Calu3 (cell line): ENCODE measurements around the gene TNK2. TPM values are rescaled to one million over a fixed set of nuclear protein-coding genes. Genes with fewer than 3 reads are reported as not detected.
"Not testable (repeated sequence)": the region's sequence is repeated elsewhere in the genome, so short reads cannot be mapped to it uniquely, and the experiment has no call there.

Experiments
- Bru-seq: library from RNA; stranded (reverse); fragments of 400-500 nt; gene quantifications from one replicate; lab custom pipeline; 2021; lab: Mats Ljungman, UMichigan
- BruChase-seq, 2 experiments: library from RNA; stranded (reverse); fragments of 400-500 nt; gene quantifications; one replicate each; lab custom pipeline; 2021; lab: Mats Ljungman, UMichigan
- BruUV-seq: library from RNA; stranded (reverse); fragments of 400-500 nt; replicated peaks from 2 replicates; lab custom pipeline; 2021; lab: Mats Ljungman, UMichigan
- CTCF ChIA-PET: fragments of 300-600 bp; sonication (Branson Sonifier 250); formaldehyde crosslinking; loops from one replicate; lab custom pipeline; 2022; ENCODE audit warnings: antibody characterized with exemption; lab: Charles Lee
- DNase-seq: peaks from one replicate; pipeline ENCODE4 v3.0.0; 2022
- H3K27ac Mint-ChIP-seq: one replicate; pipeline ENCODE4 v1.8.0; 2022; ENCODE audit warnings: mixed read lengths; ENCODE audit not compliant: unreplicated experiment
- H3K27me3 Mint-ChIP-seq: one replicate; pipeline ENCODE4 v1.8.0; 2022; ENCODE audit warnings: mixed read lengths; ENCODE audit not compliant: unreplicated experiment
- H3K36me3 Mint-ChIP-seq: one replicate; pipeline ENCODE4 v1.8.0; 2022; ENCODE audit warnings: mild to moderate bottlenecking, moderate library complexity, mixed read lengths; ENCODE audit not compliant: insufficient read depth, unreplicated experiment
- H3K4me1 Mint-ChIP-seq: one replicate; pipeline ENCODE4 v1.8.0; 2022; ENCODE audit warnings: mild to moderate bottlenecking, low read depth, mixed read lengths; ENCODE audit not compliant: unreplicated experiment
- H3K4me3 Mint-ChIP-seq: one replicate; pipeline ENCODE4 v1.8.0; 2022; ENCODE audit warnings: mild to moderate bottlenecking, low read depth, moderate library complexity, mixed read lengths; ENCODE audit not compliant: unreplicated experiment
- H3K9me3 Mint-ChIP-seq: one replicate; pipeline ENCODE4 v1.8.0; 2022; ENCODE audit warnings: low read depth, mixed read lengths; ENCODE audit not compliant: unreplicated experiment
- intact Hi-C: fragments of 100-400 bp; cut with micrococcal nuclease; formaldehyde crosslinking; loops from one replicate; pipeline ENCODE4 v1.10.0; 2022; ENCODE audit not compliant: unreplicated experiment
- long read RNA-seq: library from polyadenylated mRNA; stranded (forward); transcript quantifications from one replicate; pipeline ENCODE4 v2.0.0, GENCODE V29; 2022
- total RNA-seq: library from RNA; stranded (reverse); gene quantifications from 2 replicates; pipeline ENCODE4 v1.2.3, GENCODE V29; 2022
- TF ChIP-seq, protein P1 (sequence below): fragments of 200-600 bp; IDR thresholded peaks from one replicate; pipeline ENCODE4 v1.8.0; 2022; ENCODE audit warnings: antibody characterized with exemption; ENCODE audit not compliant: unreplicated experiment

Gene TNK2
- total RNA-seq (50.4 and 53.0 TPM in 2 replicates), Bru-seq, nascent RNA (percentile 49 among the genes with signal in this experiment), BruChase-seq, experiment 1, labeled RNA remaining after a 6-hour chase (percentile 68 among the genes with signal in this experiment), BruChase-seq, experiment 2, labeled RNA remaining after a 2-hour chase (percentile 70 among the genes with signal in this experiment)
- long read RNA-seq, partial matches to known transcripts, result 3 of 15 reads
- long read RNA-seq, other reads (novel, unspliced or antisense), result 9 of 15 reads

DNA sequence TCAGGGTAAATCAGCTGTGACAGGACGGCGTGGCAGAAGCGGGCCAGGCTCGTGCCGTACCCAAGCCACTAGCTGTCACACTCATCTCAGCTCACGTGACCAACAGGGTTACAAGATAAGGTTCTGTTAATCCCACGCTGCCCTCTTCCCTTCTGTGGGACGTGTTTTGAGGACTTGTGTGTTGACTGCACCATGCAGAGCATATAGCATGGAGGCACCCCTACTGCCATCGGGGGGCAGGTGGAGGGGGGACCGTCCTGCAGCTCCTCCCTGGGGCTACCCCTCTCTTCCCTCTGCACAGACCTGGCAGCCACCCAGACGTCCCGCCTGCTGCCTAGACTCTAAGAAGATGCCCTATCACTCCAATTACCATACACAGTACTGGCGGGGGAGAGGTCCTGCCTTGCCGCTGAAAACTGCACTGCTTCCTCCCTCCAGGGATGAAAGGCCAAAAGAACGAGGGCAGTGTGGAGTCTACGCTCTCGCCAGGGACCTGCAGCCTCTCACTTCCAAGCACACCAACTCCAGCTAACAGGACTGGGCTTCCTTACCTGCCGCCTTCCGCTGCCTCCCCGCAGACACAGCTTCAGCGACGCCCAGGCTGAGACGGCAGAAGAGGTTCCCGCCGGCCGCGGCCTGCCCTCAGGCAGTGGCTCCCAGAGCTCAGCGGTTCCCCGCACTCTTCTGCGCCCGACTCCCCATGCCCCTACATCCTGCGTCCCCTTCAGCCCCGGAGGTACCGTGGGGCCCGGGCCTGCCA lies at the start of gene TNK2:
Gene TNK2, minus strand, starts transcription at position 618 of the 760 bp plus-strand sequence. CDS start 19,963 bp downstream, outside the sequence.
- Mint-ChIP-seq H3K4me1 (peaks cover 33% of the 10 kb centered on the region), H3K27me3 (no peaks in the 10 kb centered on the region), H3K4me3 (peak within 1 kb of the TSS; percentile 82), H3K9me3 (no peaks in the 10 kb centered on the region), H3K36me3 (peaks cover 15% of the 10 kb centered on the region), H3K27ac (peak within 1 kb of the TSS; percentile 38)
- BruUV-seq, result no TSS peak
- intact Hi-C loops, result no loop called here
- peak; percentile 32 for DNase-seq
- TF ChIP-seq, protein P1, sequence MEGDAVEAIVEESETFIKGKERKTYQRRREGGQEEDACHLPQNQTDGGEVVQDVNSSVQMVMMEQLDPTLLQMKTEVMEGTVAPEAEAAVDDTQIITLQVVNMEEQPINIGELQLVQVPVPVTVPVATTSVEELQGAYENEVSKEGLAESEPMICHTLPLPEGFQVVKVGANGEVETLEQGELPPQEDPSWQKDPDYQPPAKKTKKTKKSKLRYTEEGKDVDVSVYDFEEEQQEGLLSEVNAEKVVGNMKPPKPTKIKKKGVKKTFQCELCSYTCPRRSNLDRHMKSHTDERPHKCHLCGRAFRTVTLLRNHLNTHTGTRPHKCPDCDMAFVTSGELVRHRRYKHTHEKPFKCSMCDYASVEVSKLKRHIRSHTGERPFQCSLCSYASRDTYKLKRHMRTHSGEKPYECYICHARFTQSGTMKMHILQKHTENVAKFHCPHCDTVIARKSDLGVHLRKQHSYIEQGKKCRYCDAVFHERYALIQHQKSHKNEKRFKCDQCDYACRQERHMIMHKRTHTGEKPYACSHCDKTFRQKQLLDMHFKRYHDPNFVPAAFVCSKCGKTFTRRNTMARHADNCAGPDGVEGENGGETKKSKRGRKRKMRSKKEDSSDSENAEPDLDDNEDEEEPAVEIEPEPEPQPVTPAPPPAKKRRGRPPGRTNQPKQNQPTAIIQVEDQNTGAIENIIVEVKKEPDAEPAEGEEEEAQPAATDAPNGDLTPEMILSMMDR, result no peak
- CTCF ChIA-PET, result interaction anchor here (1.0 to 2.4 kb wide), 5 partner anchors 11 to 57 kb away, joined by 3 to 9 read pairs (median 7); no protein-coding TSS in a partner anchor

DNA sequence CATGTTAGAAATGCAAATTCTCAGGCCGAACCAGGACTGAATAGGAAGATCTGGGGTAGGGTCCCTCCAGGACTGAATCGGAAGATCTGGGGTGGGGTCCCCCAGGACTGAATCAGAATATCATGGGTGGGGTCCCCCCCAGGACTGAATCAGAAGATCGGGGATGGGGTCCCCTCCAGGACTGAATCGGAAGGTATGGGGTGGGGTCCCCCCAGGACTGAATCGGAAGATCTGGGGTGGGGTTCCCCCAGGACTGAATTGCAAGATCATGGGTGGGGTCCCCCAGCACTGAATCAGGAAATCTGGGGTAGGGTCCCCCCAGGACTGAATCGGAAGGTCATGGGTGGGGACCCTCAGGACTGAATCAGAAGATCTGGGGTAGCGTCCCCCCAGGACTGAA lies 48.2 kb upstream of the TNK2 start:
- no TSS peak for BruUV-seq
- no peak overlapping the region for H3K27ac Mint-ChIP-seq
- H3K9me3 Mint-ChIP-seq, result peaks cover 4% of the 10 kb centered on the region
- CTCF ChIA-PET, result no interaction called here
- no peaks in the 10 kb centered on the region for H3K27me3 Mint-ChIP-seq
- no peak for DNase-seq
- no peaks in the 10 kb centered on the region for H3K4me1 Mint-ChIP-seq
- intact Hi-C loops, result loop anchor here (5.0 kb wide), 1 partner anchor 264 kb away; no protein-coding TSS in a partner anchor
- H3K36me3 Mint-ChIP-seq, result peaks cover 40% of the 10 kb centered on the region
- TF ChIP-seq, protein P1, result no peak
- H3K4me3 Mint-ChIP-seq, result no peak overlapping the region

DNA sequence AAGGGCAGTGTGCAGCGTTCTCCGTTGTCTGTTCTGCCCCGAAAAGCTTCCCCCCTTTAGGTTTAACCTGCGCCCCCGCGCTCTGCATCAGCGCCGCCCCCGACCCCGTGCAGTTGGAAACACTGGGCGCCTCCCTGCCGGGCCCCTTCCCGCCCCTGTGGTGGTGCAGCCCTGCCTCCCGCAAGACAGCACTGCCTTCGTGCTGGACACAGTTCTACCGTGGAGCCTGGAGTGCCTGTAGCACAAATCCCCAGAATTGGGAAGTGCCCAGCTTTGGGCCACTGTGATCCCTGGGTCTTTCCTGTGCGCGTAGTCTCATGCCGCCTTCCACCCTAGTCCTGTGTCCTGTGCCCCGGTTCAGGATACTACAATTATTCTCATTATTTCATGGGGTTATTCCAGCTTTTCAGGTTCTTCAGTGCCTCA lies 47.1 kb upstream of the TNK2 start:
- H3K4me1 Mint-ChIP-seq, H3K9me3 Mint-ChIP-seq, DNase-seq, CTCF ChIA-PET, H3K27me3 Mint-ChIP-seq, BruUV-seq: not testable (repeated sequence)
- Mint-ChIP-seq H3K4me3 (peak overlapping the region; percentile 75), H3K36me3 (peaks cover 29% of the 10 kb centered on the region), H3K27ac (peak overlapping the region; percentile 11)
- intact Hi-C loops, result loop anchor here (5.0 kb wide), 1 partner anchor 263 kb away; no protein-coding TSS in a partner anchor

DNA sequence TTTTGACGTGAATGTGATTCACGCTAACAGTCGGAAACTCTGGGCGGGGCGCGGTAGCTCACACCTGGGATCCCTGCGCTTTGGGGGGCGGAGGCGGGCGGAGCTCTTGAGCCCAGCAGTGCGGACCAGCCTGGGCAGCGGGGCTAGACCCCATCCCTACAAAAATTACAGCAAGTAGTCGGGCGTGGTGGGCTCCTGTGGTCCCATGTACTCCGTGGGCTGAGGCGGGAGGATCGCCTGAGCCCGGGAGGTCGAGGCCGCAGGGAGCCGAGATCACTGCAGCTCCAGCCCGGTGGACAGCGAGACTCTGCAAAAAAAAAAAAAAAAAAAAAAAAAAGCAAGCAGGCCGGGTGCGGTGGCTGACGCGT lies 46.4 kb upstream of the TNK2 start:
- CTCF ChIA-PET, H3K9me3 Mint-ChIP-seq, H3K4me1 Mint-ChIP-seq, H3K27me3 Mint-ChIP-seq, H3K27ac Mint-ChIP-seq: not testable (repeated sequence)
- BruUV-seq, result TSS peak; percentile 98
- intact Hi-C loops, result loop anchor here (5.0 kb wide), 1 partner anchor 262 kb away; no protein-coding TSS in a partner anchor
- H3K4me3 Mint-ChIP-seq, result peak overlapping the region; percentile 75
- peak; percentile 37 for DNase-seq
- peaks cover 29% of the 10 kb centered on the region for H3K36me3 Mint-ChIP-seq

DNA sequence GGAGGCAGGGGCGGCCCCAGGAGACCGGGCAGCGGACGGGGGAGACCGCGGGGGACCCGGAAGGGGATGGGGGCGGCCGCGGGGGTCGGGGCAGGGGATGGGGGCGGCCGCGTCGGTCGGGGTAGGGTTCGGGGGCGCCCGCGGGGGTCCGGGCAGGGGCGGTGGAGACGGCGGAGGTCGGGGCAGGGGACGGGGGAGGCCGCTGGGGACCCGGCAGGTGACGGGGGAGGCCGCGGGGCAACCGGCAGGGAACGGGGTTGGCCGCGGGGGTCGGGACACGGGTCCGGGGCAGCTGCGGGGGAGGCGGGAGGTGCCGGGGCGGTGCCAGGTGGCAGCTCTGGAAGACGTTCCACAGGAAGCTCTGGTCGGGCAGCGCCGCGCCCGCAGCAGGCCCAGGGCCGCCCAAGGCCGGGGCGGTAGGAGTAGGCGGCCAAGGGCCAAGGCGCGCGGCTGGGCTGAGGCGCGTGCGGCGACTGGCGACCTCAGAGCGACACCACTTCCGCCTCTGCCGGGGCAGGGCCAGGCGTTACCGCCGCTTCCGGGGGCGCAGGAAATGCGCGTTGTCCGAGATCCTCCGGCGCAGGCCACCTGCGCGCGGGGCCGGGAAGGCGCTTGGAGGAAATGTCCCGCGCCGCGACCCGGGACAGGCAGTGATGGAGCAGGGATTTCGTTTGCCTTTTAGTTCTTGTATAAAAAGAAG lies 45.9 kb upstream of the TNK2 start:
- H3K4me3 Mint-ChIP-seq, result peak overlapping the region; percentile 75
- H3K27ac Mint-ChIP-seq, CTCF ChIA-PET, H3K9me3 Mint-ChIP-seq, BruUV-seq, H3K27me3 Mint-ChIP-seq, H3K4me1 Mint-ChIP-seq, intact Hi-C loops: not testable (repeated sequence)
- peak; percentile 71 for DNase-seq
- peaks cover 29% of the 10 kb centered on the region for H3K36me3 Mint-ChIP-seq

DNA sequence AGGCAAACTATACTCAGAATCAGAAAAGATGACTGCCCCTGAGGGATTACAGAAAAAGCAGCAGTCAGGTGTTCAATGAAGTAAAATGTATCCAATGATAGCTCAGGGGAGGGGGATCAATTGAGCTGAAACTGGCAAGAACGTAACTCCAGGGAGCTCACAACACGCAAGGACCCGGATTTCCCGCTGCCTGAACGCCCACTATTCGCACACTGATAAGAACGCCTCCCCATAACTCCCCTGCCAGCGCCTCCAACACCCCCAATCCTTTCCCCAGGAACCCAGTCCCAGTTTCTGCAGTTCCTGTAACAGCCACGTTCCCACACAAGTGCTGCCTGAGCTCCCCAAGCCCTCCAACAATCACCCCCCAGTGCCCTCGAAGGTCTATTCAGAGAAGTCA lies 44.2 kb upstream of the TNK2 start:
- BruUV-seq, DNase-seq, H3K27me3 Mint-ChIP-seq, H3K4me3 Mint-ChIP-seq, CTCF ChIA-PET, H3K4me1 Mint-ChIP-seq, H3K27ac Mint-ChIP-seq, H3K9me3 Mint-ChIP-seq, intact Hi-C loops: not testable (repeated sequence)
- H3K36me3 Mint-ChIP-seq, result peaks cover 29% of the 10 kb centered on the region

DNA sequence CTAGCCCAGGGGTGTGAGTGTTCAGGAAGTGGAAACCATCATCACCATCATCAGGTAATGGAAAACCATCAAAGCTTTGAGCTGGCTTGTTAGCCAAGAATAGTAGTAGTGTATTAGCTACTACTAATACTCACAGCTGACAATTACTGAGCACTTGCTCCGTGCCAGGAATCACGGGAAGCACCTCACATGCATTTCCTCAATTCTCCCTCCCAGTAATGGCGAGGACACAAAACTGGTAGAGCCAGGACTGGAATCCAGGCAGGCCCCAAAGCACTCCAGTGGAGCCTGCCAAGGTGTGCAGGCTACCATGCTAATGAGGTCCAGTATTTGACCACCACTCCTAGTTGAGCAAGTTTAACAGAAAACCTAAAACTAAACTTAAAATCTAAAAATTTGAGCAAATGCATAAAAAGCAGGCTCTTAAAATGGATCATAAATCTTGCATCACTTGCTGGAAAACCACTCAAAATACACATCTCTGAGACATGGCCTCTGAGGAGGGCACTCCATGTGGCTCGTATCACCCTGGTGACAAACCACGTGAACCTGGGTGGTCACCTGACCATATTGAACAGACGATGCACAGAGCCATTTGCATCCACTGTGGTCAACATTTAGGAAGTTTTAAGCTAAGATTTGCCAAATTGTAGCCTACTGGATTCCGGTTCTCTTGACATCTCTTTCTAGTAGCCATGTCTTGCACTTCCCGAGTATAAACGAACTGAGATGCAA lies 43.3 kb upstream of the TNK2 start:
- intact Hi-C loops, H3K9me3 Mint-ChIP-seq, H3K27me3 Mint-ChIP-seq, CTCF ChIA-PET, H3K27ac Mint-ChIP-seq, DNase-seq, H3K4me1 Mint-ChIP-seq, H3K4me3 Mint-ChIP-seq, BruUV-seq: not testable (repeated sequence)
- peaks cover 19% of the 10 kb centered on the region for H3K36me3 Mint-ChIP-seq
